K562 (cell line): ENCODE data around the gene UBE2L5. TPM values are rescaled to one million over a fixed set of nuclear protein-coding genes. Genes with fewer than 3 reads are reported as not detected.

Source experiments
- CSDE1 ChIP-seq, 2 experiments: fragments of 450-650 bp; IDR thresholded peaks; 2 replicates each; pipeline ENCODE4 v1.6.1; 2016; ENCODE audit warnings: mild to moderate bottlenecking in 1 of 2
- FOSL1 ChIP-seq: fragments of 200-800 bp; sonication (Bioruptor generic); conservative IDR thresholded peaks from 2 replicates; pipeline ENCODE4 v1.6.1; 2016; ENCODE audit warnings: missing genetic modification characterization, missing compliant biosample characterization
- PCBP1 ChIP-seq: fragments of 200-400 bp; formaldehyde crosslinking; IDR thresholded peaks from 2 replicates; pipeline ENCODE4 v1.6.1; 2018; ENCODE audit warnings: mild to moderate bottlenecking, low read depth, low read length; ENCODE audit not compliant: poor library complexity, severe bottlenecking
- ZNF316 ChIP-seq: fragments of 450-650 bp; IDR thresholded peaks from 2 replicates; pipeline ENCODE4 v1.6.1; 2016
- ZNF512 ChIP-seq: IDR thresholded peaks from 2 replicates; pipeline ENCODE4 v1.6.1; 2016; ENCODE audit warnings: missing genetic modification characterization, missing compliant biosample characterization
- polyA plus RNA-seq, 8 experiments: library from polyadenylated mRNA; depleted of rRNA in 4 of 8; stranded (reverse) in 5 of 8; unstranded in 3 of 8; fragments of >200 nt; fragmentation: Nextera tagmentation in 2 of 8; fragmentation: Illumina TruSeq in 1 of 8; extraction: Ambion mirVana in 2 of 8; extraction: Trizol in 1 of 8; gene quantifications; 2 replicates each; pipeline versions ENCODE4 v1.2.1 to v1.2.3, GENCODE V29; 2011 to 2014; ENCODE audit warnings: inconsistent platforms in 1 of 8, missing spikeins in 1 of 8
- total RNA-seq, 7 experiments: library from RNA; depleted of rRNA in 6 of 7; stranded (reverse); fragments of >200 nt in 6 of 7; fragmentation: Illumina TruSeq in 2 of 7; extraction: Trizol in 2 of 7; gene quantifications; 2 replicates each; pipeline versions ENCODE4 v1.2.1 to v1.2.3, GENCODE V29; 2011 to 2021; ENCODE audit warnings: low replicate concordance in 1 of 7
- TF ChIP-seq, protein P1 (sequence below), 2 experiments: fragments of 450-650 bp; formaldehyde crosslinking in 1 of 2; IDR thresholded peaks; 2 replicates each; pipeline versions ENCODE4 v1.4.0 to v1.6.1; 2014 to 2020; ENCODE audit warnings: mild to moderate bottlenecking in 2 of 2, borderline replicate concordance in 1 of 2, low read depth in 1 of 2

UBE2L5 gene
- total and polyA plus RNA-seq, 9 of the 15 experiments (the other 6 are each of a cell fraction or from before 2014, with no cell fraction given) = 0.22 to 1.5 (median 0.86) TPM; not detected in 6

GRCh38 chr13:30422054-30422839 is at the start of gene UBE2L5 (continued):
- TF ChIP-seq PCBP1 (peak; percentile 44), FOSL1 (tag) (no peak), ZNF316 (peak; percentile 84), ZNF512 (tag) (no peak), CSDE1 (IDR thresholded peaks at IDR 0.05) (no peak)
- TF ChIP-seq, protein P1, sequence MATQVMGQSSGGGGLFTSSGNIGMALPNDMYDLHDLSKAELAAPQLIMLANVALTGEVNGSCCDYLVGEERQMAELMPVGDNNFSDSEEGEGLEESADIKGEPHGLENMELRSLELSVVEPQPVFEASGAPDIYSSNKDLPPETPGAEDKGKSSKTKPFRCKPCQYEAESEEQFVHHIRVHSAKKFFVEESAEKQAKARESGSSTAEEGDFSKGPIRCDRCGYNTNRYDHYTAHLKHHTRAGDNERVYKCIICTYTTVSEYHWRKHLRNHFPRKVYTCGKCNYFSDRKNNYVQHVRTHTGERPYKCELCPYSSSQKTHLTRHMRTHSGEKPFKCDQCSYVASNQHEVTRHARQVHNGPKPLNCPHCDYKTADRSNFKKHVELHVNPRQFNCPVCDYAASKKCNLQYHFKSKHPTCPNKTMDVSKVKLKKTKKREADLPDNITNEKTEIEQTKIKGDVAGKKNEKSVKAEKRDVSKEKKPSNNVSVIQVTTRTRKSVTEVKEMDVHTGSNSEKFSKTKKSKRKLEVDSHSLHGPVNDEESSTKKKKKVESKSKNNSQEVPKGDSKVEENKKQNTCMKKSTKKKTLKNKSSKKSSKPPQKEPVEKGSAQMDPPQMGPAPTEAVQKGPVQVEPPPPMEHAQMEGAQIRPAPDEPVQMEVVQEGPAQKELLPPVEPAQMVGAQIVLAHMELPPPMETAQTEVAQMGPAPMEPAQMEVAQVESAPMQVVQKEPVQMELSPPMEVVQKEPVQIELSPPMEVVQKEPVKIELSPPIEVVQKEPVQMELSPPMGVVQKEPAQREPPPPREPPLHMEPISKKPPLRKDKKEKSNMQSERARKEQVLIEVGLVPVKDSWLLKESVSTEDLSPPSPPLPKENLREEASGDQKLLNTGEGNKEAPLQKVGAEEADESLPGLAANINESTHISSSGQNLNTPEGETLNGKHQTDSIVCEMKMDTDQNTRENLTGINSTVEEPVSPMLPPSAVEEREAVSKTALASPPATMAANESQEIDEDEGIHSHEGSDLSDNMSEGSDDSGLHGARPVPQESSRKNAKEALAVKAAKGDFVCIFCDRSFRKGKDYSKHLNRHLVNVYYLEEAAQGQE (IDR thresholded peaks at IDR 0.05; ENCODE audit: borderline replicate concordance) = no peak
- TF ChIP-seq, protein P1 (CRISPR knock-in tag; IDR thresholded peaks at IDR 0.05; ENCODE audit: low read depth) = no peak
